Activated CD8-positive, alpha-beta memory T cell treated with anti-CD3 and anti-CD28 coated beads, Interleukin-2, amount 50 U/mL, for 48 hours (primary cell): ENCODE measurements around the gene RASD2.

Source experiments
- DNase-seq: peaks from one replicate; pipeline ENCODE4 v3.0.0-alpha.2; 2020

Gene RASD2

DNA sequence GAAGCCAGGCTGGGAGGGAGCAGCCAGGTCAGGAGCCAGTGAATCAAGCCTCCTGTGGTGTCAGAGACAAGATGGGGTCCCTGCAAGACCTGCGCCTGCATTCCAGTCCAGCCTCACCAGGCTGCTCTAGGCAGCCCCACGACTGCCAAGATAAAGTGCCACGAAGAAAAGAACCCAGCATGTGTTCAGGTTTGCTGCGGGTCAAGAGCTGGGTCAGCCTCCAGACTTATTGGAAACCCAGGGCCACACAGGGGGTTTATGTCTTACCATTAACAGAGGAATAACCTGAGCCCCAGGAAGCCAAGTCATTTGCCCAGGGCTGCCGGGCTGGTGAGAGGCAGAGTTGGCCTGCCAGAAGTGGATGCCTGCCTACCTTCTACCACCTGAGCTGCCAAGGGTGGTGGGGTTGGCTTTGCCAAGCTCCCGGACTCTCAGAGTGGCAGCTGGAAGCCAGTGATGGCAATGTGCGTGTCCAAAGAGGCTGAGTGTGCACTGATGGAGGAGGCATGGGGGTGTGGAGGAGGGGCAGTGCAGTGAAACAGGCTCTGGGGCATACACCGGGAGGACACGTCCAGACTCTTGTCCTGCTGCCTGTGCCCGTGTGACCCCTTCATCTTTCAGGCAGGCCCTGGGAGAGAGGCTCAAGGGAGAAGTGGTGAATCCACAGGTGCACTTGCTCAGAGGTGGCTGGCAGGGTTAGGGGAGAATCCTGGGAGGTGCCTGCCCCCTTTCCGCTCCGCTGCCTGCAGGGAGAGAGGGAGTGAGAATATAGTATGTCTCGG is 1.7 kb downstream of the RASD2 start:
- no peak for DNase-seq

GRCh38 chr22:35542939-35543516 is 2.4 kb downstream of the RASD2 start:
- DNase-seq: no peak

- DNase-seq: no peak
Observed at GRCh38 chr22:35543702-35544101, 3.1 kb downstream of the RASD2 start.

DNA sequence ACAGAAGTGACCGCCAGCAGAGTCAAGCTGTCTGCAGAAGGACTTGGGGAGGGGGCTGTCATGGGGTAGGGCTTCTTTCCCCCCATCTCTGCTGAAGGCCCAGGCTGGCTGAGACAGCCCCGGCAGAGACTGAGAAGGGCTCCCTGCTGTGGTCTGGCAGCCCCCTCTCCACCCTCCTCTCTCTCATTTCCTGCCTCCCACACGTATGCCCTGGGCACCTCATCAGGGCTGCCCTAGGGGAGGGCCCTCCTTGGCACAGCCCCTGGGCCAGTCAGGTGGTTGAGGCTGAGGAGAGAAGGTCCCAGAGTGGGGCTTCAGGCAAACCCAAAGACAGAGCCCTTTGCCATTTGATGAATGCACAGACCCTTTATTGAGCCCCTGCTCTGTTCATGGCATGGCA is 3.6 kb downstream of the RASD2 start:
- no peak for DNase-seq

GRCh38 chr22:35544827-35545226 is 4.2 kb downstream of the RASD2 start:
- no peak for DNase-seq

GRCh38 chr22:35546886-35547285 is 6.3 kb downstream of the RASD2 start:
- DNase-seq: no peak

- DNase-seq: no peak
Observed at GRCh38 chr22:35547987-35548721, 7.5 kb downstream of the RASD2 start.

GRCh38 chr22:35548722-35549112 is 8.1 kb downstream of the RASD2 start:
- DNase-seq: no peak

GRCh38 chr22:35549328-35549727 is 8.7 kb downstream of the RASD2 start:
- no peak for DNase-seq

DNA sequence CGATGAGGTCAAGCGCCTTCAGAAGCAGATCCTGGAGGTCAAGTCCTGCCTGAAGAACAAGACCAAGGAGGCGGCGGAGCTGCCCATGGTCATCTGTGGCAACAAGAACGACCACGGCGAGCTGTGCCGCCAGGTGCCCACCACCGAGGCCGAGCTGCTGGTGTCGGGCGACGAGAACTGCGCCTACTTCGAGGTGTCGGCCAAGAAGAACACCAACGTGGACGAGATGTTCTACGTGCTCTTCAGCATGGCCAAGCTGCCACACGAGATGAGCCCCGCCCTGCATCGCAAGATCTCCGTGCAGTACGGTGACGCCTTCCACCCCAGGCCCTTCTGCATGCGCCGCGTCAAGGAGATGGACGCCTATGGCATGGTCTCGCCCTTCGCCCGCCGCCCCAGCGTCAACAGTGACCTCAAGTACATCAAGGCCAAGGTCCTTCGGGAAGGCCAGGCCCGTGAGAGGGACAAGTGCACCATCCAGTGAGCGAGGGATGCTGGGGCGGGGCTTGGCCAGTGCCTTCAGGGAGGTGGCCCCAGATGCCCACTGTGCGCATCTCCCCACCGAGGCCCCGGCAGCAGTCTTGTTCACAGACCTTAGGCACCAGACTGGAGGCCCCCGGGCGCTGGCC is 11.0 kb downstream of the RASD2 start:
- no peak for DNase-seq

GRCh38 chr22:35552196-35552842 is 11.7 kb downstream of the RASD2 start:
- peak; percentile 92 for DNase-seq

- DNase-seq: no peak
Observed at GRCh38 chr22:35552846-35553245, 12.2 kb downstream of the RASD2 start.

DNA sequence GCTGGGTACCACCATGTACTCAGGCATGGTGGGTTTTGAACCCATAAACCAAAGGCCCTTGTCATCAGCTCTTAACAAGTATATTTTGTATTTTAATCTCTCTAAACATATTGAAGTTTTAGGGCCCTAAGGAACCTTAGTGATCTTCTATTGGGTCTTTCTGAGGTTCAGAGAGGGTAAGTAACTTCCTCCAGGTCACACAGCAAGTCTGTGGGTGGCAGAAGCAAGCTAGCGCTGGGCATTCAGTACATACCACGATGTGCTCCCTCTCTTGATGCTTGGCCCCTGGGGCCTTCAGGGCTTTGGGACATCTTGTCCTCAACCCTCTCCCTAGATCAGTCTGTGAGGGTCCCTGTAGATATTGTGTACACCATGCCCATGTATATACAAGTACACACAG is 12.7 kb downstream of the RASD2 start:
- DNase-seq: no peak

GRCh38 chr22:35554297-35554845 is 13.7 kb downstream of the RASD2 start:
- DNase-seq: no peak

GRCh38 chr22:35555483-35555890 is 14.9 kb downstream of the RASD2 start:
- DNase-seq: no peak

- no peak for DNase-seq
Observed at GRCh38 chr22:35555946-35556547, 15.4 kb downstream of the RASD2 start.

GRCh38 chr22:35556666-35557065 is 16.0 kb downstream of the RASD2 start:
- DNase-seq: no peak

DNA sequence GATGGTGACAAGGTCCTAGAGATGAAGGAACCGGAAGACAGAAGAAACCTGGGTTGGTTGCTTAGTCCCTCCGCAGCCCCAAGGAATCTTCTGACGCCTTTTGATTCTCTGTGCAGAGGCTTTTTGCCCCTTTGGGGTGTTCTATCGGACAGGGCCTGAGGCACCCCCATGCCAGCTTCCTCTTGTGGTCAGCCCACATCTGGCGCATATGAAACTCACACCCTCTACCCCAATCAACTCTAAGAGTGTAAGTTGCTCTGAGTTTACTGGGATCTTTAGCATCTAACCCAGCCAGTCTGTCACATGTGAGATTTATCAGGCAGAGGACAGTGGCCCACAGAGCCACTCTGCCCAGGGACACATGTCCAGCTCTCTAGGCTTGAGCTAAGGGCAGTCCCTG is 17.4 kb downstream of the RASD2 start:
- no peak for DNase-seq

DNA sequence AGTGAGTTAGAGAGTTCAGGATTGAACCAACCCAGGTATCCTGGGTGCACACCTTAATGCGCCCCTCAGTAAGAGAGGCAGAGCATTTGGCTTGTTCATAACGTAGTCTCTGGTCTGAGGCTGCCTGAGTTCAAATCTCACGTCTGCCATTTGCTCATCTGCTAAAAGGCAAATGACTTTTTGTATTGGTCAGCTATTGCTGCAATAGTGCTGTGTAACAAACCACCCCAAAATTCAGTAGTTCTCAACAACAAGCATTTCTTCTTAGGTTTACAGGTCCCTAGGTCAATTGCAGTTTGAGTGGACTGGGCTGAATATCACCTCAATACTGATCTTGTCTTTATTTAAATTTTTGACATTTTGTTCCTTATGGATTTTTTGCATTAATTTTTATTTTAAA is 18.1 kb downstream of the RASD2 start:
- no peak for DNase-seq

DNA sequence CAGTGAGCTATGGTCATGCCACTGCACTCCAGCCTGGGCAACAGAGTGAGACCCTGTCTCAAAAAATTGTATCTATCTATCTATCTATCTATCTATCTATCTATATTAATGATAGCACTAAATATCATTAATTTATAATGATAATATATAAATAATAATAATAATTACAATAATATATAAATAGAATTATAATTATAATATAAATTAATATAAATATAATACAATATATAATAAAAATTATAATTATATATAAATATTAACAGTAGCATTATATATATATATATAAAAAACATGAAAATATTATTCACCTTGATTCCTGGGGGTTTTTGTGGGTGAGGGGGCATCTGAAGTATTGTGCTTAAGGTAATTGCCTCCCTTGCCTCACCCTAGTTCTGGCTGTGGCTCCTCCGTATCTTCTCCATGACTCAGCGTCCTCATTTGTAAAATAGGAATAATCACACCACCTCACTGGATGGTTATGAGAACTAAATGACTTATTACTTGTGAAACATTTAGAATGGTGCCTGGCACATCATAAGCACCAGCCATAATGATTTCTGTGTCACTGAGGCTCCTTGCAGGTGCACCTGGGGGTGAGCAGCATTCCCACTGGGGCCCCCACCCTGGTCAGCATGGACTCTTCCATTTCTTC is 18.8 kb downstream of the RASD2 start:
- no peak for DNase-seq

GRCh38 chr22:35560366-35560765 is 19.7 kb downstream of the RASD2 start:
- DNase-seq: no peak

DNA sequence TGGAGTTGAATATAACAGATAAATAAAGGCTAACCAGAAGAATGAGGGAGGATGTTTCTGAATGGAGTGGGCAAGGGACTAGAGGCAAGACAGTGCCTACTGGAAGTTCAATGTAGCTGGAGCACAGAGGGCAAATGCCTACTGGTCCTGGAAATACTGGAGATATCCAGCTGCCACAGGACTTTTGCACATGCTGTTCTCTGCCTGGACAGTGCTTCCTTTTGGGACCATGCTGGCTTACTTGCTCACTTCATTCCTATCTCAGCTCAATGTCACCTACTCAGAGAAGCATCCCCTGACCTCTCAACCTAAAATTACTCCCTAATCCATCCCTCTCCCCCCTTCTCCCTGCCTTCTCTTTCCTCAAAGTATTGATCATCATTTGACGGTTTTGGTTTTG is 20.2 kb downstream of the RASD2 start:
- DNase-seq: no peak
